Lower lobe of right lung (tissue), 2 donors: ENCODE measurements around the gene NCR3LG1. TPM values are rescaled to one million over a fixed set of nuclear protein-coding genes. Genes with fewer than 3 reads are reported as not detected.

ENCODE experiments used
- ATAC-seq, 2 donors: fragments of 200-7000 bp; cut with Tn5 transposase; one replicate each; pipeline ENCODE4 v1.9.1; 2020 to 2022; ENCODE audit warnings: mild to moderate bottlenecking in 2 of 2, moderate library complexity in 2 of 2
- DNase-seq: peaks from one replicate; pipeline ENCODE4 v3.0.0-alpha.2; 2020
- H3K27ac ChIP-seq: fragments of 200-600 bp; one replicate; pipeline ENCODE4 v1.8.0; 2022
- H3K27me3 ChIP-seq: fragments of 200-600 bp; one replicate; pipeline ENCODE4 v1.8.0; 2022; ENCODE audit warnings: low read depth
- H3K36me3 ChIP-seq: fragments of 200-600 bp; one replicate; pipeline ENCODE4 v1.8.0; 2022; ENCODE audit warnings: mild to moderate bottlenecking
- H3K4me1 ChIP-seq: fragments of 200-600 bp; one replicate; pipeline ENCODE4 v1.8.0; 2022
- H3K4me3 ChIP-seq: fragments of 200-600 bp; one replicate; pipeline ENCODE4 v1.8.0; 2022; ENCODE audit warnings: mild to moderate bottlenecking
- H3K9me3 ChIP-seq: fragments of 200-600 bp; one replicate; pipeline ENCODE4 v1.8.0; 2022
- CTCF ChIP-seq: fragments of 200-600 bp; IDR thresholded peaks from one replicate; pipeline ENCODE4 v1.8.0; 2022; ENCODE audit warnings: antibody characterized with exemption, mild to moderate bottlenecking
- intact Hi-C: fragments of 100-400 bp; cut with DNase I; formaldehyde crosslinking; loops from one replicate; pipeline ENCODE4 v1.11.0; 2022
- long read RNA-seq: library from polyadenylated mRNA; unstranded; transcript quantifications from one replicate; pipeline ENCODE4 v2.0.0, GENCODE V29; 2021
- total RNA-seq: library from RNA; stranded (reverse); fragmentation: NEBNext Ultra II Directional; extraction: Animal tissue kit (Norgen Biotek cat#: 25700); gene quantifications from one replicate; pipeline ENCODE4 v1.2.1, GENCODE V29; 2021
- donor health status: DM: no; HTN: yes; CAD: no; lungs with severe emphysema.

The NCR3LG1 gene
- total RNA-seq = 3.2 TPM
- long read RNA-seq, partial matches to known transcripts = 0 of 2 reads
- long read RNA-seq, other reads (novel, unspliced or antisense) = 2 of 2 reads

GRCh38 chr11:17351510-17352176 is at the start of gene NCR3LG1:
Gene NCR3LG1 (plus strand): TSS chr11:17351800. CDS start chr11:17351970, 170 bp downstream.
- peak within 1 kb of the TSS; percentile 71 for H3K4me3 ChIP-seq
- H3K36me3 ChIP-seq = no peaks in the 10 kb centered on the region
- peak; percentile 74 for DNase-seq
- ATAC-seq = peak; percentile 73 to 75
- H3K27me3 ChIP-seq = no peaks in the 10 kb centered on the region
- intact Hi-C loops = no loop called here
- H3K9me3 ChIP-seq = no peaks in the 10 kb centered on the region
- no peak for TF ChIP-seq CTCF
- H3K4me1 ChIP-seq = peaks cover 17% of the 10 kb centered on the region
- peak within 1 kb of the TSS; percentile 12 for H3K27ac ChIP-seq

GRCh38 chr11:17313349-17314231 is 38.0 kb upstream of the NCR3LG1 start:
- no peak overlapping the region for H3K4me3 ChIP-seq
- H3K27me3 ChIP-seq = no peaks in the 10 kb centered on the region
- H3K4me1 ChIP-seq = no peaks in the 10 kb centered on the region
- peaks cover 89% of the 10 kb centered on the region for H3K36me3 ChIP-seq
- ATAC-seq = no peak
- no peak for DNase-seq
- no peaks in the 10 kb centered on the region for H3K9me3 ChIP-seq
- H3K27ac ChIP-seq = no peak overlapping the region
- no peak for TF ChIP-seq CTCF
- intact Hi-C loops = no loop called here

- no peak for TF ChIP-seq CTCF
- Histone ChIP-seq H3K4me1 (no peaks in the 10 kb centered on the region), H3K36me3 (peaks cover 87% of the 10 kb centered on the region), H3K9me3 (no peaks in the 10 kb centered on the region), H3K27me3 (no peaks in the 10 kb centered on the region), H3K27ac (no peak overlapping the region), H3K4me3 (no peak overlapping the region)
- DNase-seq = no peak
- peak; percentile 14 to 25 for ATAC-seq
- intact Hi-C loops = no loop called here
Observed at GRCh38 chr11:17314232-17314547, 37.4 kb upstream of the NCR3LG1 start.

- ATAC-seq (no peak), DNase-seq (no peak)
- no peaks in the 10 kb centered on the region for H3K27me3 ChIP-seq
- intact Hi-C loops = no loop called here
- no peaks in the 10 kb centered on the region for H3K4me1 ChIP-seq
- TF ChIP-seq CTCF = no peak
- no peaks in the 10 kb centered on the region for H3K9me3 ChIP-seq
- peaks cover 81% of the 10 kb centered on the region for H3K36me3 ChIP-seq
- H3K27ac ChIP-seq = no peak overlapping the region
- no peak overlapping the region for H3K4me3 ChIP-seq
Observed at GRCh38 chr11:17314904-17315426, 36.6 kb upstream of the NCR3LG1 start.

GRCh38 chr11:17328871-17329494 is 22.6 kb upstream of the NCR3LG1 start:
- DNase-seq = no peak
- H3K4me3 ChIP-seq = no peak overlapping the region
- no peak for ATAC-seq
- no peaks in the 10 kb centered on the region for H3K9me3 ChIP-seq
- H3K27me3 ChIP-seq = no peaks in the 10 kb centered on the region
- peaks cover 55% of the 10 kb centered on the region for H3K36me3 ChIP-seq
- H3K27ac ChIP-seq = no peak overlapping the region
- TF ChIP-seq CTCF = no peak
- intact Hi-C loops = no loop called here
- no peaks in the 10 kb centered on the region for H3K4me1 ChIP-seq
